Colonic mucosa (tissue), 4 donors: Measurements from ENCODE around the gene GPR6. TPM values are rescaled to one million over a fixed set of nuclear protein-coding genes. Genes with fewer than 3 reads are reported as not detected.

Source experiments
- DNase-seq: peaks from one replicate; pipeline ENCODE4 v3.0.0-alpha.2; 2020
- H3K27ac ChIP-seq: fragments of 200-600 bp; one replicate; pipeline ENCODE4 v1.8.0; 2021
- H3K27me3 ChIP-seq: fragments of 200-600 bp; one replicate; pipeline ENCODE4 v1.8.0; 2021
- H3K36me3 ChIP-seq: fragments of 200-600 bp; one replicate; pipeline ENCODE4 v1.8.0; 2021
- H3K4me1 ChIP-seq: fragments of 200-600 bp; one replicate; pipeline ENCODE4 v1.8.0; 2021; ENCODE audit warnings: mild to moderate bottlenecking
- H3K4me3 ChIP-seq: fragments of 200-600 bp; one replicate; pipeline ENCODE4 v1.8.0; 2021
- H3K9ac ChIP-seq, 2 donors: one replicate each; pipeline ENCODE4 v1.7.0; 2013; ENCODE audit warnings: control low read depth in 2 of 2, low read depth in 2 of 2, low read length in 2 of 2
- H3K9me3 ChIP-seq: fragments of 200-600 bp; one replicate; pipeline ENCODE4 v1.8.0; 2021
- intact Hi-C: fragments of 100-400 bp; cut with DNase I; formaldehyde crosslinking; loops from one replicate; pipeline ENCODE4 v1.14.1; 2022
- total RNA-seq, 2 donors: library from RNA; stranded (reverse); fragmentation: NEBNext Ultra II Directional in 1 of 2; extraction: Animal tissue kit (Norgen Biotek cat#: 25700) in 1 of 2; gene quantifications; one replicate each; pipeline ENCODE4 v1.2.1, GENCODE V29; 2021
- TF ChIP-seq, protein P1 (sequence below): fragments of 200-600 bp; IDR thresholded peaks from one replicate; pipeline ENCODE4 v1.8.0; 2022; ENCODE audit warnings: antibody characterized with exemption, mild to moderate bottlenecking
- donor health status: healthy.
- donor health status: DM: no; HTN: no; CAD: no.
- donor health status: DM: no; HTN: no; CAD: no.

The GPR6 gene
- total RNA-seq, 2 donors from 2014 or later, result not detected

DNA sequence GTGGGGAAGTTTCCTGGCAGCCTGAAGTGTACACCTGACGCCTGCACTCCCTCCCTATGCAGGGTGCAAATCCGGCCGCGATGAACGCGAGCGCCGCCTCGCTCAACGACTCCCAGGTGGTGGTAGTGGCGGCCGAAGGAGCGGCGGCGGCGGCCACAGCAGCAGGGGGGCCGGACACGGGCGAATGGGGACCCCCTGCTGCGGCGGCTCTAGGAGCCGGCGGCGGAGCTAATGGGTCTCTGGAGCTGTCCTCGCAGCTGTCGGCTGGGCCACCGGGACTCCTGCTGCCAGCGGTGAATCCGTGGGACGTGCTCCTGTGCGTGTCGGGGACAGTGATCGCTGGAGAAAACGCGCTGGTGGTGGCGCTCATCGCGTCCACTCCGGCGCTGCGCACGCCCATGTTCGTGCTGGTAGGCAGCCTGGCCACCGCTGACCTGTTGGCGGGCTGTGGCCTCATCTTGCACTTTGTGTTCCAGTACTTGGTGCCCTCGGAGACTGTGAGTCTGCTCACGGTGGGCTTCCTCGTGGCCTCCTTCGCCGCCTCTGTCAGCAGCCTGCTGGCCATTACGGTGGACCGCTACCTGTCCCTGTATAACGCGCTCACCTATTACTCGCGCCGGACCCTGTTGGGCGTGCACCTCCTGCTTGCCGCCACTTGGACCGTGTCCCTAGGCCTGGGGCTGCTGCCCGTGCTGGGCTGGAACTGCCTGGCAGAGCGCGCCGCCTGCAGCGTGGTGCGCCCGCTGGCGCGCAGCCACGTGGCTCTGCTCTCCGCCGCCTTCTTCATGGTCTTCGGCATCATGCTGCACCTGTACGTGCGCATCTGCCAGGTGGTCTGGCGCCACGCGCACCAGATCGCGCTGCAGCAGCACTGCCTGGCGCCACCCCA lies 1.2 kb downstream of the GPR6 start:
- no peaks in the 10 kb centered on the region for H3K9me3 ChIP-seq
- no peaks in the 10 kb centered on the region for H3K4me1 ChIP-seq
- no peak overlapping the region for H3K9ac ChIP-seq
- no peaks in the 10 kb centered on the region for H3K36me3 ChIP-seq
- H3K27me3 ChIP-seq, result peaks cover 10% of the 10 kb centered on the region
- no peak overlapping the region for H3K27ac ChIP-seq
- intact Hi-C loops, result no loop called here
- no peak for DNase-seq
- TF ChIP-seq, protein P1, sequence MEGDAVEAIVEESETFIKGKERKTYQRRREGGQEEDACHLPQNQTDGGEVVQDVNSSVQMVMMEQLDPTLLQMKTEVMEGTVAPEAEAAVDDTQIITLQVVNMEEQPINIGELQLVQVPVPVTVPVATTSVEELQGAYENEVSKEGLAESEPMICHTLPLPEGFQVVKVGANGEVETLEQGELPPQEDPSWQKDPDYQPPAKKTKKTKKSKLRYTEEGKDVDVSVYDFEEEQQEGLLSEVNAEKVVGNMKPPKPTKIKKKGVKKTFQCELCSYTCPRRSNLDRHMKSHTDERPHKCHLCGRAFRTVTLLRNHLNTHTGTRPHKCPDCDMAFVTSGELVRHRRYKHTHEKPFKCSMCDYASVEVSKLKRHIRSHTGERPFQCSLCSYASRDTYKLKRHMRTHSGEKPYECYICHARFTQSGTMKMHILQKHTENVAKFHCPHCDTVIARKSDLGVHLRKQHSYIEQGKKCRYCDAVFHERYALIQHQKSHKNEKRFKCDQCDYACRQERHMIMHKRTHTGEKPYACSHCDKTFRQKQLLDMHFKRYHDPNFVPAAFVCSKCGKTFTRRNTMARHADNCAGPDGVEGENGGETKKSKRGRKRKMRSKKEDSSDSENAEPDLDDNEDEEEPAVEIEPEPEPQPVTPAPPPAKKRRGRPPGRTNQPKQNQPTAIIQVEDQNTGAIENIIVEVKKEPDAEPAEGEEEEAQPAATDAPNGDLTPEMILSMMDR, result no peak
- no peak overlapping the region for H3K4me3 ChIP-seq

DNA sequence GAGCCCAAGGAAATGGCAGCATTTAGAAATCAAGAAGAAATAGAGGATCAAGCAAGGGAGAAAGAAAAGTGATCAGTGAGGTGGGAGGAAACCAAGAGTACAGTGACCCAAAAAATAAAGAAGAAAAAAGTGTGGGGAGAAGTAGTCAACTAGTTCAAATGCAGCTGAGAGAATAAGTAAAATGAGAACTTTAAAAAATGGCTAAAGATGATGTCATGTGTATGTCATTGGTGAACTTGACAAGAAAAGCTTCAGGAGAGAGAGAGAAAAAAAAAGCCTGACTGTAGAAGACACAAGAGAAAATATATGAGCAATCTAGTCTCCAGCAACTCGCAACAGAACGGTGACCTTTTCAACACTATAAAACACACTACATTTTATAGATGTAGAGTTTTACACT lies 6.3 kb downstream of the GPR6 start:
- intact Hi-C loops, result no loop called here
- Histone ChIP-seq H3K9me3 (no peaks in the 10 kb centered on the region), H3K36me3 (no peaks in the 10 kb centered on the region), H3K4me1 (no peaks in the 10 kb centered on the region), H3K9ac (no peak overlapping the region), H3K27ac (no peak overlapping the region), H3K4me3 (no peak overlapping the region), H3K27me3 (peaks cover 5% of the 10 kb centered on the region)
- TF ChIP-seq, protein P1, result no peak
- DNase-seq, result no peak

DNA sequence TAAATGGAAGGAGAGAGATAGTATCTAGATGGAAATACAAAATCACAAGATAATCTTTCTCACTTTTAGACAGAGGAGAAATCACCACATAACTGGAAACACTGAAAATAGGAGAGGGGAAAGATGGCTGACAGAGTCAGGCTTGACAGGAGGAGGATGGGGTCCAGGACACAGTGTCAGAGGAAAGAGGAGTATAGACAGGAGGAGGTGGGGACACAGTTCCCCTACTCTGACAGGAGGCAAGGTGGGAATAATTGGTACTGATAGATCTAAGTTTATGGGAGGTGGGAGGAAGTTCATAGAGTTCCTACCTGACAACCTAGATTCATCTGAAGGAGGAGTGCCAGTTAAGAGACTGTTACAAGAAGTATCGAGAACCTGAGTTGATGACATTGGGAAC lies 9.1 kb downstream of the GPR6 start:
- intact Hi-C loops, result no loop called here
- no peak overlapping the region for H3K27ac ChIP-seq
- TF ChIP-seq, protein P1, result no peak
- no peaks in the 10 kb centered on the region for H3K27me3 ChIP-seq
- H3K9ac ChIP-seq, result no peak overlapping the region
- no peak for DNase-seq
- H3K9me3 ChIP-seq, result no peaks in the 10 kb centered on the region
- no peak overlapping the region for H3K4me3 ChIP-seq
- no peaks in the 10 kb centered on the region for H3K36me3 ChIP-seq
- H3K4me1 ChIP-seq, result no peaks in the 10 kb centered on the region

DNA sequence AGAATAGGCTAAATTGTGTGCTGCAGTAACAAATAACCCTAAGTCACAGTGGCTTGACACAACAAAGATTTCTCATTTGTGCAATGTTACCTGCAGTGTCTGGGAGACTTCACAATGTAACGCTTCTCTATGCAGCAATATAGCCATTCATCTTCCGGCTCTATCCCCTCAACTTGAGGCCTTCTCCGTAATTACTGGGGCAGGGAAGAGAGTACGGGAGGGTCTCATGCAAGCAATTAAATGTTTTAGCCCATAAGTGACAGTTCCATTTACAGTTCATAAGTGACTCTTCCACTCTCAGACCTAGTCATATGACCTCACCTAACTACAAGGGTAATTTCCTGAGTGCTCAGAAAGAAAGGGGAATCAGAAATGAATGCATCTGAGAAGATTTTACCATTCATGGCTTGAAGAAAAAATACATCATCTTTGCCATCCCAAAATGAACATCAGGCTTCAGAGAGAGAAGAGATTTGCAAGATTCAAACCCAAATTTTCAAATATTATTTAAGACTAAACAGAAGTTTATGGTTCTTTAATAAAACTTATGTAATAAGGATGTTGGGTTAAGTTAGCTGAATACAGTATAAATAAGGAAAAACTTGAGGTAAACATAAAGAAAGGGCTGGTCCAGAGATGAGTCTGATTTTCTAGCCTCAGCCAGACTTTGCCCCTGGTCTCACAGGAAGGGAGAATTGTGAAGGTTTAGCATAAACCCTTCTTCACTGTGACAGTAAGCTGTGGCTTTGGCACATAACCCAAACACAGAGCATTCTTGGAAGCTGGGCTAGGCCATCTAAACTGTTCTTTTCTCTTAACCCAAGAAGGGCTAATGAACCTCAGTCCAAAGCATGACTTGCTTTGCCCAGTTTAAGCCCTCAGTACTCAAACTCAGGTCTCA lies 13.3 kb downstream of the GPR6 start:
- TF ChIP-seq, protein P1, result no peak
- Histone ChIP-seq H3K27me3 (no peaks in the 10 kb centered on the region), H3K27ac (no peak overlapping the region), H3K9me3 (no peaks in the 10 kb centered on the region), H3K4me3 (no peak overlapping the region), H3K4me1 (no peaks in the 10 kb centered on the region), H3K9ac (no peak overlapping the region), H3K36me3 (no peaks in the 10 kb centered on the region)
- DNase-seq, result no peak
- intact Hi-C loops, result no loop called here

DNA sequence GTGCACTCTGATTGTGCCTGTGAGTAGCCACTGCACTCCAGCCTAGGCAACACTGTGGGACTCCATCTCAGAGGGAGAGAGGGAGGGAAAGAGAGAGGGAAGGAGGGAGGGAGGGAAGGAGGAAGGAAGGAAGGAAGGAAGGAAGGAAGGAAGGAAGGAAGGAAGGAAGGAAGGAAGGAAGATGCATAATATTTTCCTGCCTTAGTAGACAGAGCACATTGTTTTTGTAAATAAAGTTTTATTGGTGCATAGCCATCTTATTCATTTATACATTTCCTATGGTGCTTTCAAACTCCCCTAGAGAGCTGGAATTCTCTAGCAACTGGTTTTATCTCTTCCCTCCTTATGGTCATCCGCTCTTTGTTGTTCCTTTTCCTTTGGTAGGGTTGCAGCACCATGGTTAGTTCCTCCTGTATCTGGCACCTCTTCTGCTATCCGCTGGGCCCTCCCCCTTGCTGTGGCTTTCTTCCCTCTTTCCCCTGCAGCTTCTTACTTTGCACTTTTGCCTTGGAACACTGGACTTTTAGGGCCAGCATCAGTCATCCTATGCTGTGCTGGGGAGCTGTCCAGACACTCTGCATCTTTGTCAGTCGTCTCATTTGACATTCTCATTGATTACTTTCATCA lies 20.2 kb downstream of the GPR6 start:
- TF ChIP-seq, protein P1, result no peak
- Histone ChIP-seq H3K36me3 (no peaks in the 10 kb centered on the region), H3K27ac (no peak overlapping the region), H3K4me3 (no peak overlapping the region), H3K9me3 (no peaks in the 10 kb centered on the region), H3K9ac (no peak overlapping the region), H3K27me3 (no peaks in the 10 kb centered on the region), H3K4me1 (no peaks in the 10 kb centered on the region)
- intact Hi-C loops, result no loop called here
- DNase-seq, result no peak
